Spleen (tissue), 11 donors: ENCODE data around the gene NT5DC3. TPM values are rescaled to one million over a fixed set of nuclear protein-coding genes. Genes with fewer than 3 reads are reported as not detected.

Experiments used
- DNase-seq: peaks from one replicate; pipeline ENCODE4 v3.0.0-alpha.2; 2020
- H3K27ac ChIP-seq, 8 donors: fragments of 200-600 bp; sonication (generic) in 7 of 8; 1 replicate in 4 of 8; 2 replicates in 4 of 8; pipeline versions ENCODE4 v1.5.0 to v1.8.0; 2016 to 2021; ENCODE audit warnings: inconsistent platforms in 4 of 8, mild to moderate bottlenecking in 4 of 8, moderate library complexity in 1 of 8
- H3K27me3 ChIP-seq, 7 donors: fragments of 200-600 bp; sonication (generic) in 6 of 7; replicated peaks in 1 of 7; 1 replicate in 4 of 7; 2 replicates in 3 of 7; pipeline versions ENCODE4 v1.5.0 to v1.8.0; 2016 to 2021; ENCODE audit warnings: inconsistent platforms in 3 of 7, mild to moderate bottlenecking in 1 of 7
- H3K36me3 ChIP-seq, 6 donors: fragments of 200-600 bp; sonication (generic) in 5 of 6; 1 replicate in 4 of 6; 2 replicates in 2 of 6; pipeline versions ENCODE4 v1.5.0 to v1.8.0; 2016 to 2021; ENCODE audit warnings: inconsistent platforms in 2 of 6
- H3K4me1 ChIP-seq, 6 donors: fragments of 200-600 bp; sonication (generic) in 5 of 6; 1 replicate in 3 of 6; 2 replicates in 3 of 6; pipeline versions ENCODE4 v1.5.0 to v1.8.0; 2016 to 2021; ENCODE audit warnings: inconsistent platforms in 3 of 6
- H3K4me3 ChIP-seq, 8 donors: fragments of 200-600 bp; sonication (generic) in 7 of 8; 1 replicate in 4 of 8; 2 replicates in 4 of 8; pipeline versions ENCODE4 v1.5.0 to v1.8.0; 2016 to 2021; ENCODE audit warnings: inconsistent platforms in 4 of 8, mild to moderate bottlenecking in 4 of 8, moderate library complexity in 2 of 8
- H3K9me3 ChIP-seq, 8 donors: fragments of 200-600 bp; sonication (generic) in 7 of 8; 1 replicate in 4 of 8; 2 replicates in 4 of 8; pipeline versions ENCODE4 v1.5.0 to v1.8.0; 2016 to 2021; ENCODE audit warnings: inconsistent platforms in 4 of 8
- CTCF ChIP-seq, 11 experiments: fragments of 200-600 bp in 7 of 11; fragments of 450-650 bp in 4 of 11; sonication (generic) in 4 of 11; IDR thresholded peaks in 8 of 11; conservative IDR thresholded peaks in 3 of 11; 1 replicate in 7 of 11; 2 replicates in 4 of 11; pipeline versions ENCODE4 v1.4.0 to v1.8.0; 2016 to 2021; ENCODE audit warnings: antibody characterized with exemption in 11 of 11, inconsistent platforms in 4 of 11, mild to moderate bottlenecking in 1 of 11
- POLR2A ChIP-seq, 3 donors: fragments of 450-650 bp; IDR thresholded peaks; one replicate each; pipeline ENCODE4 v1.5.1; 2017; ENCODE audit warnings: antibody characterized with exemption in 3 of 3, mild to moderate bottlenecking in 1 of 3
- POLR2AphosphoS5 ChIP-seq, 3 donors: sonication (generic); formaldehyde crosslinking; IDR thresholded peaks; one replicate each; pipeline ENCODE4 v1.5.1; 2017; ENCODE audit warnings: antibody characterized with exemption in 3 of 3
- WGBS, 5 donors: extraction: QIAGEN DNeasy Blood & Tissue Kit in 3 of 5; methylation state at CpG; one replicate each; pipeline versions ENCODE4 v1.1.5 to v1.1.7; 2013 to 2018; 5-methylcytosine and 5-hydroxymethylcytosine counted together
- intact Hi-C: fragments of 100-400 bp; cut with DNase I; formaldehyde crosslinking; loops from one replicate; pipeline ENCODE4 v1.15.0; 2023; ENCODE audit warnings: low total_unique reads
- polyA plus RNA-seq, 3 donors: library from polyadenylated mRNA; stranded (reverse); fragments of 200-250 nt; gene quantifications; one replicate each; pipeline ENCODE4 v1.2.1, GENCODE V29; 2013
- total RNA-seq, 7 donors: library from RNA; depleted of rRNA in 3 of 7; stranded (reverse); fragments of >200 nt in 3 of 7; fragmentation: NEBNext Ultra II Directional in 4 of 7; extraction: Animal tissue kit (Norgen Biotek cat#: 25700) in 4 of 7; gene quantifications; one replicate each; pipeline versions ENCODE4 v1.1.0 to v1.2.1, GENCODE V29; 2016 to 2021
- donor health status: healthy with polysubstance abuse.
- donor health status: DM: no; HTN: no; CAD: no; lungs with moderate emphysema.
- donor health status: DM: no; HTN: no; CAD: no.
- donor health status: Bipolar disorder and iron deficiency.
- donor health status: healthy.
- donor health status: DM: no; HTN: no; CAD: no.
- donor health status: DM: yes; HTN: yes; CAD: no.

Gene NT5DC3
- total and polyA plus RNA-seq, 10 donors, result 0.56 to 8.0 (median 3.1) TPM

GRCh38 chr12:103785243-103786031 is 55.6 kb downstream of the NT5DC3 start:
- Histone ChIP-seq H3K27me3 (no peaks in the 10 kb centered on the region), H3K27ac (no peak overlapping the region), H3K36me3 (peaks cover 0 to 43% (median 4%) of the 10 kb centered on the region in 6 donors), H3K4me1 (no peaks in the 10 kb centered on the region), H3K4me3 (no peak overlapping the region), H3K9me3 (no peaks in the 10 kb centered on the region)
- TF ChIP-seq POLR2AphosphoS5 (IDR thresholded peaks at IDR 0.05) (no peak), CTCF (IDR thresholded peaks at IDR 0.05 in 8 of 11, conservative IDR thresholded peaks at IDR 0.05 in 3 of 11) (no peak), POLR2A (IDR thresholded peaks at IDR 0.05) (no peak)
- no peak for DNase-seq
- intact Hi-C loops, result no loop called here
- WGBS, 5 donors, result 71 to 94% (median 80%) methylated on average over 4 of the region's 4 CpGs

GRCh38 chr12:103783744-103784664 is 57.0 kb downstream of the NT5DC3 start:
- intact Hi-C loops, result no loop called here

GRCh38 chr12:103782399-103782798 is 58.6 kb downstream of the NT5DC3 start:
- no peak overlapping the region for H3K27ac ChIP-seq
- 93 to 100% (median 97%) methylated on average over 3 of the region's 3 CpGs for WGBS, 5 donors
- no peaks in the 10 kb centered on the region for H3K9me3 ChIP-seq
- H3K4me1 ChIP-seq, result no peaks in the 10 kb centered on the region
- H3K36me3 ChIP-seq, result peaks cover 0 to 73% (median 9%) of the 10 kb centered on the region in 6 donors
- H3K4me3 ChIP-seq, result no peak overlapping the region
- H3K27me3 ChIP-seq, result no peaks in the 10 kb centered on the region
- TF ChIP-seq POLR2A (IDR thresholded peaks at IDR 0.05) (no peak), POLR2AphosphoS5 (IDR thresholded peaks at IDR 0.05) (no peak), CTCF (IDR thresholded peaks at IDR 0.05 in 8 of 11, conservative IDR thresholded peaks at IDR 0.05 in 3 of 11) (no peak)
- DNase-seq, result no peak
- intact Hi-C loops, result no loop called here

More at GRCh38 chr12:103783744-103784664, 57.0 kb downstream of the NT5DC3 start:
- Histone ChIP-seq H3K36me3 (peaks cover 0 to 57% (median 7%) of the 10 kb centered on the region in 6 donors), H3K4me1 (no peaks in the 10 kb centered on the region), H3K27ac (no peak overlapping the region), H3K27me3 (no peaks in the 10 kb centered on the region), H3K9me3 (no peaks in the 10 kb centered on the region), H3K4me3 (no peak overlapping the region)
- WGBS, 5 donors, result 91 to 94% (median 91%) methylated on average over 5 of the region's 5 CpGs
- DNase-seq, result no peak
- TF ChIP-seq CTCF (IDR thresholded peaks at IDR 0.05 in 8 of 11, conservative IDR thresholded peaks at IDR 0.05 in 3 of 11) (no peak), POLR2AphosphoS5 (IDR thresholded peaks at IDR 0.05) (no peak), POLR2A (IDR thresholded peaks at IDR 0.05) (no peak)

GRCh38 chr12:103780992-103781391 is 60.0 kb downstream of the NT5DC3 start:
- no peak for DNase-seq
- Histone ChIP-seq H3K9me3 (no peaks in the 10 kb centered on the region), H3K36me3 (peaks cover 0 to 87% (median 13%) of the 10 kb centered on the region in 6 donors), H3K27me3 (no peaks in the 10 kb centered on the region), H3K4me3 (no peak overlapping the region), H3K4me1 (no peaks in the 10 kb centered on the region), H3K27ac (no peak overlapping the region)
- TF ChIP-seq POLR2A (IDR thresholded peaks at IDR 0.05), result no peak
- TF ChIP-seq POLR2AphosphoS5 (IDR thresholded peaks at IDR 0.05), result no peak
- TF ChIP-seq CTCF (IDR thresholded peaks at IDR 0.05 in 8 of 11, conservative IDR thresholded peaks at IDR 0.05 in 3 of 11), result no peak
- intact Hi-C loops, result no loop called here
- 95 to 100% (median 97%) methylated on average over 3 of the region's 3 CpGs for WGBS, 5 donors
